K562 (cell line): ENCODE data around the gene SLC28A1. TPM values are rescaled to one million over a fixed set of nuclear protein-coding genes. Genes with fewer than 3 reads are reported as not detected.

Experiments
- ATAC-seq: fragments of 200-7000 bp; cut with Tn5 transposase; 3 replicates; pipeline ENCODE4 v1.9.1; 2020; ENCODE audit warnings: moderate library complexity
- BruUV-seq: library from RNA; stranded (reverse); fragments of 400-500 nt; replicated peaks from 2 replicates; lab custom pipeline; 2021; lab: Mats Ljungman, UMichigan
- CTCF ChIA-PET: fragments of 300-600 bp; formaldehyde crosslinking; extraction: SDS; loops from one replicate; lab custom pipeline; 2021; ENCODE audit warnings: low intra/inter-chr PET ratio; lab: Yijun Ruan, JAX
- POLR2A ChIA-PET: fragments of 300-600, 350-650 bp; sonication (Branson Sonifier 250); formaldehyde crosslinking; extraction: SDS; loops from one replicate; lab custom pipeline; 2021; ENCODE audit warnings: antibody characterized with exemption, inconsistent platforms; lab: Yijun Ruan, JAX
- DNase-seq, 4 experiments: peaks; one replicate each; pipeline versions ENCODE4 v3.0.0 to v3.0.0-alpha.2; 2011 to 2018; ENCODE audit warnings: low spot score in 3 of 4, mixed read lengths in 3 of 4; ENCODE audit errors: extremely low read depth in 1 of 4
- FAIRE-seq: peaks from 2 replicates; lab custom pipeline; 2011; peaks lifted over from hg19 to GRCh38; lab: Jason Lieb, UNC
- H2AFZ ChIP-seq: 2 replicates; pipeline ENCODE4 v1.6.0; 2011; ENCODE audit warnings: low read depth, low read length, control low read depth, inconsistent platforms
- H3K27ac ChIP-seq: fragments of 200-600 bp; 3 replicates; pipeline ENCODE4 v1.8.0; 2011; ENCODE audit warnings: low read depth, mild to moderate bottlenecking, control low read depth, inconsistent platforms, low read length, moderate library complexity, mixed read lengths; ENCODE audit errors: extremely low read depth
- H3K27me3 ChIP-seq, 2 experiments: fragments of 300-600 bp in 1 of 2; 2 replicates in 1 of 2; 3 replicates in 1 of 2; pipeline versions ENCODE4 v1.6.0 to v1.8.0; 2011; ENCODE audit warnings: inconsistent platforms in 2 of 2, low read length in 2 of 2, mild to moderate bottlenecking in 1 of 2, mixed read lengths in 1 of 2, moderate library complexity in 1 of 2; ENCODE audit not compliant: control insufficient read depth in 2 of 2, insufficient read depth in 2 of 2
- H3K36me3 ChIP-seq: fragments of 300-600 bp; 3 replicates; pipeline ENCODE4 v1.8.0; 2011; ENCODE audit warnings: mild to moderate bottlenecking, low read length, inconsistent platforms; ENCODE audit not compliant: control insufficient read depth, insufficient read depth
- H3K4me1 ChIP-seq, 2 experiments: fragments of 200-600 bp in 1 of 2; replicated peaks in 1 of 2; 2 replicates in 1 of 2; 3 replicates in 1 of 2; pipeline versions ENCODE4 v1.5.1 to v1.8.0; 2011; ENCODE audit warnings: inconsistent platforms in 2 of 2, low read length in 2 of 2, mild to moderate bottlenecking in 1 of 2, mixed read lengths in 1 of 2, moderate library complexity in 1 of 2; ENCODE audit not compliant: control insufficient read depth in 2 of 2, insufficient read depth in 2 of 2
- H3K4me2 ChIP-seq: 2 replicates; pipeline ENCODE4 v1.6.1; 2011; ENCODE audit warnings: low read length, control low read depth, inconsistent platforms, mixed read lengths; ENCODE audit not compliant: insufficient read depth
- H3K4me3 ChIP-seq: fragments of 200-600 bp; sonication (generic), shearing (Covaris generic); 2 replicates; pipeline ENCODE4 v1.5.1; 2016; ENCODE audit warnings: control low read depth, inconsistent platforms
- H3K79me2 ChIP-seq: fragments of 200-600 bp; 3 replicates; pipeline ENCODE4 v1.8.0; 2011; ENCODE audit warnings: low read length, inconsistent platforms; ENCODE audit not compliant: control insufficient read depth, insufficient read depth
- H3K9ac ChIP-seq, 2 experiments: 2 replicates each; pipeline versions ENCODE4 v1.6.0 to v1.6.1; 2011; ENCODE audit warnings: low read depth in 2 of 2, low read length in 2 of 2, control low read depth in 1 of 2, inconsistent platforms in 1 of 2, mild to moderate bottlenecking in 1 of 2, mixed read lengths in 1 of 2; ENCODE audit not compliant: insufficient read depth in 1 of 2
- H3K9me1 ChIP-seq: one replicate; pipeline ENCODE4 v1.6.0; 2011; ENCODE audit warnings: inconsistent platforms, mild to moderate bottlenecking, low read length, moderate library complexity; ENCODE audit not compliant: control insufficient read depth, insufficient read depth
- H3K9me3 ChIP-seq: replicated peaks from 2 replicates; pipeline ENCODE4 v1.5.1; 2011; ENCODE audit warnings: low read depth, low read length, inconsistent platforms; ENCODE audit not compliant: control insufficient read depth, insufficient read depth
- H4K20me1 ChIP-seq: replicated peaks from 2 replicates; pipeline ENCODE4 v1.6.1; 2011; ENCODE audit warnings: low read length, inconsistent platforms, mixed read lengths; ENCODE audit not compliant: control insufficient read depth, insufficient read depth
- ATF3 ChIP-seq, 2 experiments: fragments of 450-650 bp in 1 of 2; sonication (generic) in 1 of 2; formaldehyde crosslinking in 1 of 2; IDR thresholded peaks in 1 of 2; conservative IDR thresholded peaks in 1 of 2; 2 replicates each; pipeline versions ENCODE4 v1.6.1 to v1.8.1; 2016 to 2023; ENCODE audit warnings: mild to moderate bottlenecking in 2 of 2, moderate library complexity in 2 of 2, inconsistent platforms in 1 of 2, missing genetic modification reagents in 1 of 2
- GMEB1 ChIP-seq: fragments of 250-450 bp; sonication (Bioruptor Pico); IDR thresholded peaks from 2 replicates; pipeline ENCODE4 v1.4.0; 2020; ENCODE audit warnings: mild to moderate bottlenecking
- MCM7 ChIP-seq, 2 experiments: fragments of 450-650 bp; IDR thresholded peaks; 2 replicates each; pipeline ENCODE4 v1.6.1; 2016 to 2018
- RFX1 ChIP-seq: fragments of 450-650 bp; IDR thresholded peaks from 2 replicates; pipeline ENCODE4 v1.6.1; 2016; ENCODE audit warnings: mild to moderate bottlenecking, moderate library complexity
- ZFP1 ChIP-seq: fragments of 450-650 bp; formaldehyde crosslinking; IDR thresholded peaks from 2 replicates; pipeline ENCODE4 v1.4.0; 2020; ENCODE audit warnings: mild to moderate bottlenecking, mixed read lengths
- ZNF184 ChIP-seq: sonication (generic); formaldehyde crosslinking; IDR thresholded peaks from 2 replicates; pipeline ENCODE4 v1.5.0; 2020; ENCODE audit warnings: missing genetic modification reagents
- ZNF699 ChIP-seq: fragments of 250-450 bp; sonication (Bioruptor Pico); IDR thresholded peaks from 2 replicates; pipeline ENCODE4 v1.8.0; 2021; ENCODE audit warnings: mild to moderate bottlenecking, moderate library complexity; ENCODE audit not compliant: insufficient replicate concordance
- ZNF77 ChIP-seq: fragments of 250-450 bp; sonication (Bioruptor Pico); IDR thresholded peaks from 2 replicates; pipeline ENCODE4 v1.5.0; 2020
- WGBS: fragments of 100-300 bp; shearing (Covaris generic); methylation state at CpG from one replicate; pipeline ENCODE4 v1.1.6; 2016; ENCODE audit warnings: low coverage, mixed read lengths; ENCODE audit not compliant: insufficient coverage; ENCODE audit errors: missing lambda C conversion rate; 5-methylcytosine and 5-hydroxymethylcytosine counted together
- in situ Hi-C: fragments of 300-500 bp; cut with MboI; formaldehyde crosslinking; loops from 4 replicates; pipeline ENCODE4 v1.15.0; 2018; ENCODE audit warnings: inconsistent platforms, mixed read lengths
- intact Hi-C: fragments of 100-400 bp; cut with micrococcal nuclease; formaldehyde crosslinking; loops from 2 replicates; pipeline ENCODE4 v1.14.2; 2022
- polyA plus RNA-seq, 8 experiments: library from polyadenylated mRNA; depleted of rRNA in 4 of 8; stranded (reverse) in 5 of 8; unstranded in 3 of 8; fragments of >200 nt; fragmentation: Nextera tagmentation in 2 of 8; fragmentation: Illumina TruSeq in 1 of 8; extraction: Ambion mirVana in 2 of 8; extraction: Trizol in 1 of 8; gene quantifications; 2 replicates each; pipeline versions ENCODE4 v1.2.1 to v1.2.3, GENCODE V29; 2011 to 2014; ENCODE audit warnings: inconsistent platforms in 1 of 8, missing spikeins in 1 of 8
- total RNA-seq, 7 experiments: library from RNA; depleted of rRNA in 6 of 7; stranded (reverse); fragments of >200 nt in 6 of 7; fragmentation: Illumina TruSeq in 2 of 7; extraction: Trizol in 2 of 7; gene quantifications; 2 replicates each; pipeline versions ENCODE4 v1.2.1 to v1.2.3, GENCODE V29; 2011 to 2021; ENCODE audit warnings: low replicate concordance in 1 of 7
- TF ChIP-seq, protein P1 (sequence below), 2 experiments: fragments of 200-800 bp in 1 of 2; sonication (Bioruptor generic) in 1 of 2; sonication (generic) in 1 of 2; formaldehyde crosslinking in 1 of 2; IDR thresholded peaks in 1 of 2; conservative IDR thresholded peaks in 1 of 2; 2 replicates each; pipeline versions ENCODE4 v1.5.0 to v1.6.1; 2016 to 2020; ENCODE audit warnings: missing compliant biosample characterization in 1 of 2, missing genetic modification characterization in 1 of 2, missing genetic modification reagents in 1 of 2
- TF ChIP-seq, protein P2 (sequence below): sonication (generic); formaldehyde crosslinking; IDR thresholded peaks from 2 replicates; pipeline ENCODE4 v1.8.1; 2023; ENCODE audit warnings: mild to moderate bottlenecking, missing genetic modification reagents

Gene SLC28A1
- total and polyA plus RNA-seq, 9 of the 15 experiments (the other 6 are each of a cell fraction or from before 2014, with no cell fraction given) = 0.04 TPM; not detected in 8

DNA sequence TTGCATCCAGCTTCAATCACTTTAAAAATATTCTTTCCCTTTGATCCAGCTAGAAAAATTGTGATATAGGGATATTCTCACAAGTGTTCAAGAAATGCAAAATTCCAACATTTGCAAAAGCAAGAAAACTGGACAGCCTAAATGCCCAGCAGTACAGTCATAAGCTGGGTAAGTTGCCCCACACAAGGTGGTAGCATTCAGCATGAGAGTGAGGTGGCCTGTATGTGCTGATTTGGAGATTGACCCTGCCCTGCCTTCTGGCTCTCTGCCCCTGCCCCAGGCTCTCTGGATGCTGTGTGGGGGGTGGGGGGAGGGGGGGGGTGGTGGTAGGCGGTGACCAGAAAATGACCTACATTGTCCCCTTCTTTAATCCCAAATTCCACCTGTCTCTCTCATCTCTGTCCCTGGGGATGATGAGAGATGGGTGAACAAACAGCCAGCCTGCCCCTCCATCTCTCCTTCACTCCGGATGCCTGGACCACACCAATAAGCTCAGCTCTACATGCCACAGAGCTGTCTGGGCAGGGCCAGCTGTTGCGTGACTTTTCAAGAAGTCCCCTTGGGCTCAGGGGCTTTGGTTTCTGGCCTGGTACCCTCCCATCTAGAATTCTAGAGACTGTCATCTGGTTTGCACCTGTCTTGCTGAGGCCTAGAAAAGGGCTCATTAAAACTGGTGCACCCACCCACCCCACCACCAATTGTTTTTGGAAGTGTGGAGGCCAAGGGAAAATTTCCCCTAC, 42.2 kb downstream of the SLC28A1 start:
- ChIA-PET POLR2A (interaction anchor here (0.7 kb wide), 1 partner anchor 154 kb away, joined by 3 read pairs; no protein-coding TSS in a partner anchor), CTCF (no interaction called here)
- Histone ChIP-seq H3K36me3 (no peaks in the 10 kb centered on the region), H3K9ac (peak overlapping the region in 1 of 2 experiments; percentile 43; a peak in 1 of 4 replicates), H2AFZ (no peak overlapping the region), H3K4me3 (no peak overlapping the region), H4K20me1 (no peaks in the 10 kb centered on the region), H3K79me2 (no peaks in the 10 kb centered on the region), H3K4me1 (peaks cover 18 to 20% of the 10 kb centered on the region in 2 experiments), H3K4me2 (no peak overlapping the region), H3K27me3 (no peaks in the 10 kb centered on the region), H3K9me3 (no peaks in the 10 kb centered on the region), H3K27ac (no peak overlapping the region), H3K9me1 (no peaks in the 10 kb centered on the region)
- WGBS = 86% methylated on average over 2 of the region's 3 CpGs
- BruUV-seq = no TSS peak
- in situ Hi-C loops (no loop called here), intact Hi-C loops (loop anchor here (2.0 to 5.0 kb wide), 5 partner anchors 49 to 329 kb away; no protein-coding TSS in a partner anchor)
- FAIRE-seq (no peak), ATAC-seq (no peak), DNase-seq (no peak)
- TF ChIP-seq, protein P1, sequence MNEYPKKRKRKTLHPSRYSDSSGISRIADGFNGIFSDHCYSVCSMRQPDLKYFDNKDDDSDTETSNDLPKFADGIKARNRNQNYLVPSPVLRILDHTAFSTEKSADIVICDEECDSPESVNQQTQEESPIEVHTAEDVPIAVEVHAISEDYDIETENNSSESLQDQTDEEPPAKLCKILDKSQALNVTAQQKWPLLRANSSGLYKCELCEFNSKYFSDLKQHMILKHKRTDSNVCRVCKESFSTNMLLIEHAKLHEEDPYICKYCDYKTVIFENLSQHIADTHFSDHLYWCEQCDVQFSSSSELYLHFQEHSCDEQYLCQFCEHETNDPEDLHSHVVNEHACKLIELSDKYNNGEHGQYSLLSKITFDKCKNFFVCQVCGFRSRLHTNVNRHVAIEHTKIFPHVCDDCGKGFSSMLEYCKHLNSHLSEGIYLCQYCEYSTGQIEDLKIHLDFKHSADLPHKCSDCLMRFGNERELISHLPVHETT (CRISPR knock-in tag; conservative IDR thresholded peaks at IDR 0.05 in 1 of 2, IDR thresholded peaks at IDR 0.05 in 1 of 2) = no peak
- TF ChIP-seq RFX1 (no peak), MCM7 (IDR thresholded peaks at IDR 0.05) (no peak), ZNF184 (CRISPR knock-in tag) (no peak), ZNF77 (CRISPR knock-in tag) (no peak), GMEB1 (no peak), ZNF699 (CRISPR knock-in tag) (no peak), ZFP1 (CRISPR knock-in tag) (no peak), ATF3 (IDR thresholded peaks at IDR 0.05) (no peak), ATF3 (CRISPR knock-in tag; conservative IDR thresholded peaks at IDR 0.05) (no peak)
- TF ChIP-seq, protein P2, sequence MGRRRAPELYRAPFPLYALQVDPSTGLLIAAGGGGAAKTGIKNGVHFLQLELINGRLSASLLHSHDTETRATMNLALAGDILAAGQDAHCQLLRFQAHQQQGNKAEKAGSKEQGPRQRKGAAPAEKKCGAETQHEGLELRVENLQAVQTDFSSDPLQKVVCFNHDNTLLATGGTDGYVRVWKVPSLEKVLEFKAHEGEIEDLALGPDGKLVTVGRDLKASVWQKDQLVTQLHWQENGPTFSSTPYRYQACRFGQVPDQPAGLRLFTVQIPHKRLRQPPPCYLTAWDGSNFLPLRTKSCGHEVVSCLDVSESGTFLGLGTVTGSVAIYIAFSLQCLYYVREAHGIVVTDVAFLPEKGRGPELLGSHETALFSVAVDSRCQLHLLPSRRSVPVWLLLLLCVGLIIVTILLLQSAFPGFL (CRISPR knock-in tag) = no peak
